Right forelimb (tissue), 1 donor: ENCODE measurements around the gene VAT1L.

ENCODE experiments used
- DNase-seq: peaks from one replicate; pipeline ENCODE4 v3.0.0-alpha.2; 2018

VAT1L gene

GRCh38 chr16:78002915-78003538 is 214.7 kb downstream of the VAT1L start:
- peak; percentile 82 for DNase-seq

- no peak for DNase-seq
These were observed 216.2 kb downstream of the VAT1L start for GRCh38 chr16:78004517-78004916.

GRCh38 chr16:78005881-78006280 is 217.5 kb downstream of the VAT1L start:
- DNase-seq: no peak

GRCh38 chr16:78007121-78007520 is 218.8 kb downstream of the VAT1L start:
- no peak for DNase-seq

- no peak for DNase-seq
These were observed 234.1 kb downstream of the VAT1L start, which contains the start of gene CLEC3A for GRCh38 chr16:78022347-78023060. TSS of gene CLEC3A (plus strand) at chr16:78022548. CDS start at chr16:78022627, 79 bp downstream.

GRCh38 chr16:78024159-78024558 is 235.8 kb downstream of the VAT1L start:
- no peak for DNase-seq

- no peak for DNase-seq
These were observed 237.3 kb downstream of the VAT1L start for GRCh38 chr16:78025631-78026030.

GRCh38 chr16:78028018-78028417 is 239.7 kb downstream of the VAT1L start:
- DNase-seq: no peak
